ENCODE data around the gene THNSL1.

DNA sequence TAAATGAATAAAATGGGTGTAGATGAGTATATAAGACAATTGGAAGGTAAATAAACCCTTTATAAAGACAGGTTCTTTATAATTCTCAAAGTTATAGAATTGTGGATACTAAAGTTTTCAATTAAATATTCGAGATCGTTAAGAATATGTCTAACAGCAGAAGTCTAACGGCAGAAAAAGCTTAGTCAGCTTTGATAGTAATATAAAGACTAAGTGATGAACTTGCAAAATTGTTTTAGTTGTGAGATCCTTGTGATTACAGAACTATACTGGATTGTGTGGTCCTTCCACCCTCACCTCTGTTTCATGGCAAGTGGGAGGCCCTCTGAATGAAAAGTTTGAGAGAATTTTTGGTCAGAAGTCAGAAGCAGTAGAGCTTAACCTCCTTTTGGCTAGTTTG is 2.3 kb downstream of the THNSL1 start:
- no peak for TF ChIP-seq CTCF (IDR thresholded peaks at IDR 0.05; ENCODE audit: low read length)
- TF ChIP-seq EZH2 (optimal IDR thresholded peaks at IDR 0.05; ENCODE audit: low read depth, low read length): no peak
- no peak for TF ChIP-seq EZH2phosphoT487 (IDR thresholded peaks at IDR 0.05; ENCODE audit: low read length)

All from MM.1S (cell line).